Left lung (tissue), 10 donors: ENCODE measurements around the gene RAB11FIP5. TPM values are rescaled to one million over a fixed set of nuclear protein-coding genes. Genes with fewer than 3 reads are reported as not detected.
A peak's percentile ranks its signal among the peaks of the same experiment; 100 is the strongest.

Source experiments
- ATAC-seq: fragments of 200-7000 bp; cut with Tn5 transposase; one replicate; pipeline ENCODE4 v1.9.1; 2020; ENCODE audit warnings: moderate library complexity
- DNase-seq, 4 donors: peaks; one replicate each; pipeline ENCODE4 v3.0.0-alpha.2; 2013 to 2020
- H3K27ac ChIP-seq, 2 donors: fragments of 200-600 bp; sonication (generic) in 1 of 2; one replicate each; pipeline versions ENCODE4 v1.5.0 to v1.8.0; 2020 to 2021
- H3K27me3 ChIP-seq, 2 donors: fragments of 200-600 bp; sonication (generic) in 1 of 2; one replicate each; pipeline versions ENCODE4 v1.5.0 to v1.8.0; 2020 to 2021
- H3K36me3 ChIP-seq, 2 donors: fragments of 200-600 bp; sonication (generic) in 1 of 2; one replicate each; pipeline versions ENCODE4 v1.5.0 to v1.8.0; 2020 to 2021
- H3K4me1 ChIP-seq, 2 donors: fragments of 200-600 bp; one replicate each; pipeline ENCODE4 v1.8.0; 2021
- H3K4me3 ChIP-seq, 2 donors: fragments of 200-600 bp; sonication (generic) in 1 of 2; one replicate each; pipeline versions ENCODE4 v1.5.0 to v1.8.0; 2020 to 2021; ENCODE audit warnings: mild to moderate bottlenecking in 1 of 2
- H3K9me3 ChIP-seq, 2 donors: fragments of 200-600 bp; sonication (generic) in 1 of 2; one replicate each; pipeline versions ENCODE4 v1.5.0 to v1.8.0; 2020 to 2021
- intact Hi-C, 2 donors: fragments of 100-400 bp; cut with DNase I; formaldehyde crosslinking; loops; one replicate each; pipeline versions ENCODE4 v1.11.2 to v1.14.2; 2022
- polyA plus RNA-seq, 6 donors: library from polyadenylated mRNA; unstranded; fragments of 120-200 nt; gene quantifications; one replicate each; pipeline ENCODE4 v1.2.1, GENCODE V29; 2013; ENCODE audit not compliant: insufficient read length in 6 of 6
- total RNA-seq, 2 donors: library from RNA; stranded (reverse); fragmentation: NEBNext Ultra II Directional; extraction: Animal tissue kit (Norgen Biotek cat#: 25700); gene quantifications; one replicate each; pipeline ENCODE4 v1.2.1, GENCODE V29; 2021
- TF ChIP-seq, protein P1 (sequence below), 2 donors: fragments of 200-600 bp; sonication (generic) in 1 of 2; IDR thresholded peaks; one replicate each; pipeline versions ENCODE4 v1.5.0 to v1.8.0; 2021; ENCODE audit warnings: antibody characterized with exemption in 2 of 2
- donor health status: DM: no; HTN: yes; CAD: no.
- donor health status: DM: no; HTN: no; CAD: no.

Gene RAB11FIP5
- total and polyA plus RNA-seq, 8 donors = 8.5 to 29.8 (median 14.2) TPM

DNA sequence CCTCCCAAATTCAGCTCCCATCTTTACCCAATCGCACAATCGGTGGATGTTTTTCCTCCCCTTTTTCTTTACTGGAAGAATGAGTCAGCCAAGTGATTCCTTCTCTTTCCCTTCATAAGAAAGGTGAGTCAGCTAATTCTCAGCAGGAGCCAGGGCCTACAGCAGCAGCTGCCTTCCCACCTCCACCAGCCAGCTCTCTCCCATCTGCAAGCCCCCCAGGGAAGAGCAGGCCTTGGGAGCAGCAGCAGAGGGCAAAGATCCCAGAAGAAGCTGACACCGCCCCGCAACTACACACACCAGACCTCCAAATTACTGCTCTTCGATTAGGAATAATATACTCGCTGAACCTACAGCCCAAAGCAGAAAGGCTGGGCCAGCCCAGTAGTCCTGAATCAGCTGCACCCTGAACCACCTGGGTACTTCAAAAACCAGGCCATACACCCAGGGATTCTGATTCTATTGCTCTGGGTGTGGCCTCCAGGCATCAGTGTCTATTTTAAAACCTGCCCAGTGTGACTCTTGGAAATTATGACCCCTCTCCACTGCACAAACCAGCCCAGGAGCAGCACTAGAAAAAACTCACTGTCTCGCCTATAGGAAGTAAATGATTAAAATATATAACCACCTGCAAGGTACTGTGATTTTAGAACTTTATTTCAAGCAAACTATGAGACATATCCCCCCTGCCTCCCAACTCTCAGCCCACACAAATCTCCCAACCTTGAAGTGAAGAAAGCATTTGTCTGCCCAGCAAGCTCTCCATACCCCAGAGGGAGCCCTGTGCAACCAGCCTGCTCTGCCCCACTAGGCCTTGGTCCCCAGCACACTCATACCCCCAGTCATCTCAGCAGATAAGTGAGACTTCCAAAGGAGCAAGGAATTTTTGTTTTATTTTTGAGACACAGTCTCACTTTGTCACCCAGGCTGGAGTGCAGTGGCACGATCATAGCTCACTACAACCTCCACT is 48.6 kb downstream of the RAB11FIP5 start:
- DNase-seq (no peak), ATAC-seq (peak; percentile 58)
- H3K4me1 ChIP-seq = peaks cover 0 to 17% of the 10 kb centered on the region in 2 donors
- no peaks in the 10 kb centered on the region for H3K9me3 ChIP-seq
- no peaks in the 10 kb centered on the region for H3K27me3 ChIP-seq
- no peaks in the 10 kb centered on the region for H3K36me3 ChIP-seq
- intact Hi-C loops = no loop called here
- TF ChIP-seq, protein P1, sequence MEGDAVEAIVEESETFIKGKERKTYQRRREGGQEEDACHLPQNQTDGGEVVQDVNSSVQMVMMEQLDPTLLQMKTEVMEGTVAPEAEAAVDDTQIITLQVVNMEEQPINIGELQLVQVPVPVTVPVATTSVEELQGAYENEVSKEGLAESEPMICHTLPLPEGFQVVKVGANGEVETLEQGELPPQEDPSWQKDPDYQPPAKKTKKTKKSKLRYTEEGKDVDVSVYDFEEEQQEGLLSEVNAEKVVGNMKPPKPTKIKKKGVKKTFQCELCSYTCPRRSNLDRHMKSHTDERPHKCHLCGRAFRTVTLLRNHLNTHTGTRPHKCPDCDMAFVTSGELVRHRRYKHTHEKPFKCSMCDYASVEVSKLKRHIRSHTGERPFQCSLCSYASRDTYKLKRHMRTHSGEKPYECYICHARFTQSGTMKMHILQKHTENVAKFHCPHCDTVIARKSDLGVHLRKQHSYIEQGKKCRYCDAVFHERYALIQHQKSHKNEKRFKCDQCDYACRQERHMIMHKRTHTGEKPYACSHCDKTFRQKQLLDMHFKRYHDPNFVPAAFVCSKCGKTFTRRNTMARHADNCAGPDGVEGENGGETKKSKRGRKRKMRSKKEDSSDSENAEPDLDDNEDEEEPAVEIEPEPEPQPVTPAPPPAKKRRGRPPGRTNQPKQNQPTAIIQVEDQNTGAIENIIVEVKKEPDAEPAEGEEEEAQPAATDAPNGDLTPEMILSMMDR (IDR thresholded peaks at IDR 0.05) = no peak
- peak overlapping the region in 1 of 2 donors; percentile 13 for H3K27ac ChIP-seq
- H3K4me3 ChIP-seq = no peak overlapping the region

DNA sequence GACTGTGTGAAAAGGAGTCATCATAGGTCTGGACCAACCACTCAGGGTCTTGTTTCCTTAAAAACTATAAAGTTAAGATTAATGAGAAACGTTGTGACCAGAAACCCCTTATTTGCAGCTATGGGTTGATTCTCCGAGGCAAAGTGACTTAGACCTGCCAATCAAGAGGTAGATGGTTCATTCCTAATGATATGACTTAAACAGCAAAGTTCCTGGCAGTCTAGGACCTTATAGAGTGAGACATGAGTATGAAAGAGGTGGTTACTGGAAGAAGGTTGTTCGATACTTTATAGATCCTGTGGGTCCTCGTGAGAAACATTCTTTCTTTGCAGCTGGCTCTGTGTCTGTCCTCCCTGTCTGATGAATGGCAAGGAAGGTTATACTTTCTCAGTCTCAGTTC is 49.3 kb downstream of the RAB11FIP5 start:
- TF ChIP-seq, protein P1 (IDR thresholded peaks at IDR 0.05) = no peak
- Histone ChIP-seq H3K4me1 (peaks cover 0 to 10% of the 10 kb centered on the region in 2 donors), H3K9me3 (no peaks in the 10 kb centered on the region), H3K36me3 (peaks cover 0 to 2% of the 10 kb centered on the region in 2 donors), H3K27me3 (no peaks in the 10 kb centered on the region), H3K4me3 (no peak overlapping the region), H3K27ac (no peak overlapping the region)
- intact Hi-C loops = no loop called here
- ATAC-seq = no peak
- no peak for DNase-seq

DNA sequence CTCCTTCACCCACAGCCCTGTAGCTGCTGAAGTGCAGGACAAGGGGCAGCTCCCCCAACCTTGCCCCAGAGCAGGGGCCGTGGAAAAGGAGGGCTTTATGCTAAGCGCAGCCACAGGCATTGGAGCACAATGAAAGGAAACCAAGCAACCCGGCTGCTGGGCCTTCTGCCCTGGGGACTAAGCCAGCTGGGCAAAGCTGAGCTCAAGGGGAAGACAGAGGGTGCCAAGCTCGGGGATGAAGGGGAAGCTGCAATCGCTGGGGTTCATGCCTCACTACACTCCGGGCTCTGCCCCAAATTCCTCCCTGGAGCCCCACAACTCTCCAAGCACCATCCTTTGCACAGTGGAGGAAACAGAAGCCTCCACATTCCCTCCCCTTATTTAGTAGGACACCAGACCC is 53.6 kb downstream of the RAB11FIP5 start:
- Histone ChIP-seq H3K9me3 (peaks cover 0 to 17% of the 10 kb centered on the region in 2 donors), H3K4me3 (no peak overlapping the region), H3K27me3 (no peaks in the 10 kb centered on the region), H3K27ac (no peak overlapping the region), H3K4me1 (peaks cover 0 to 4% of the 10 kb centered on the region in 2 donors), H3K36me3 (peaks cover 0 to 35% of the 10 kb centered on the region in 2 donors)
- ATAC-seq = no peak
- TF ChIP-seq, protein P1 (IDR thresholded peaks at IDR 0.05) = no peak
- no peak for DNase-seq
- intact Hi-C loops = no loop called here

DNA sequence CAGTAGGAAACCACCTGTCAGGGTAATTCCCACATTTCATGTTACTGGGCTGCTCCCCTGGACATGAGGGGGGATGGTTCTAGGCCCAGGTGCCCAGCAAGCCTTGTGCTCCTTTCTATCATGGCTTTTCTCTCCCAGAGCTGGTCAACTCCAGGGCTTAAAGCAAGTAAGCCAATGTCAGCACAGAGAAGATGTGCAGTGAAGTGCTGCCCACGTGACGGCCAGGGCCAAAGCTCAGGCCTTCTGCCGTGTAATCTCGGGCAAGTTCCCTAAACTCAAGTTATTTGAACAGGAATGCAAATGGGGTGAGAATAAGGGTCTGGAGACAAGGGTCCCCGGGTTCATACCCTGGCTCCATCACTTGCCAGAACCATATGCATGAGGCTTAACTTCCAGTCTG is 57.8 kb downstream of the RAB11FIP5 start:
- H3K4me3 ChIP-seq = no peak overlapping the region
- no peak for ATAC-seq
- intact Hi-C loops = no loop called here

More for the DNA sequence above, 57.8 kb downstream of the RAB11FIP5 start:
- no peaks in the 10 kb centered on the region for H3K4me1 ChIP-seq
- H3K27me3 ChIP-seq = no peaks in the 10 kb centered on the region
- TF ChIP-seq, protein P1 (IDR thresholded peaks at IDR 0.05) = no peak
- DNase-seq = no peak
- H3K27ac ChIP-seq = no peak overlapping the region
- H3K9me3 ChIP-seq = peaks cover 0 to 17% of the 10 kb centered on the region in 2 donors
- peaks cover 0 to 39% of the 10 kb centered on the region in 2 donors for H3K36me3 ChIP-seq
